ENCODE measurements around the gene AOPEP.

Gene AOPEP

DNA sequence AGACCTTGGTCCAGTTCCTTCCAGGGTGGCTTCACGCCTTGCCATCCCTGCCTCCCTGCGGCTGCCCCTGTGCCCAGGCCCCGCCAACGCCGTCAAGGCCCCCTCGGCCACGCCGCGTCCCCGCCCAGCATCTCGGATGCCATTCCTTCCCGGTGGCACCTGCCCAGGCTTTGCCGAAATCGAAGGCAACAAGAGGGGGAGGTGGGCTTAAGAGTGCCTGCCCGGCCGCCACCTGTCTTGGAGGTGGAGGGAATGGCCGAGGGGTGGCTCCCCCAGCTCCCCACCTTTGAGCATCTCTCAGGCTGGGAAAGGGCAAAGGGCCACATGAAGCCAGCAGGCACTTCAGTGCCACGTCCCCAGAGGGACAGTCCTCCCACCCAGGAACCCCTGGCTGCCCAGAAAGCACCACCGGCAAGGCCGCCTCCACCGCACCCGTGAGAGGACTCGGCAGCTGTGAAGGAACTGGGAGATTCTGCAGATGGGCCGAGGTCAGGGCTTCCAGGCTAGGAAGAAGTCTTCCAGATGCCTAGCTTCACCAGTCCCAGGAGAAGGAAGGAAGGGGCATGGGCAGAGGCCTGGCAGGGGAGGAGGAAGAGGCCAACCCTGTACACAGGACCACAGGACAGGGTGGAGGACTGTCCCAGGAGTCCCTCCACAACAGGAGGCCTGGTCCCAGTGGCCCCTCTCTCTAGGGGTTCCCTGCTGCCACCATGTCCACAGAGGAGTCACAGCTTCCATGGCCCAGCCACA, 373.0 kb downstream of the AOPEP start:
- no peak for DNase-seq (ENCODE audit: low read depth)

- DNase-seq (ENCODE audit: low read depth), result no peak
Observed at GRCh38 chr9:95100071-95100627, 373.6 kb downstream of the AOPEP start.

DNA sequence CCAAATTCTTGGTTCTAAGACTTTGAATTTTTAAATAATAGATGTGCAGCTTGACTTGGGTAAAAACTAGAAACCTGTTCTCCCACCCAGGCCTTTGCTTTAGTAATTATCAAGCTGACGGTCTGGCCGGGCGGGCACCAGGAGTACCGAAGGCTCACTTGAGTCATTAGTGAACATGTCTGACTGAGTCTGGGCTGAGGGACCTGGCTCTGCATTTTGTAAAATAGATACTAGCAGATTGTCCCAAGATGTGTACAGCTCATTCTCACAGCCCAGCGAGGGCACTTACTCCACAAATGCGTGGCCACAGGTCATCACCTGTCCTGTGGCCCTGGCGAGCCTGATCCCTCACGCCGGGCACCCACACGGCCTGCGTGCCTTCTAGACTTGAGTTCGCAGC, 374.8 kb downstream of the AOPEP start:
- DNase-seq (ENCODE audit: low read depth), result no peak

DNA sequence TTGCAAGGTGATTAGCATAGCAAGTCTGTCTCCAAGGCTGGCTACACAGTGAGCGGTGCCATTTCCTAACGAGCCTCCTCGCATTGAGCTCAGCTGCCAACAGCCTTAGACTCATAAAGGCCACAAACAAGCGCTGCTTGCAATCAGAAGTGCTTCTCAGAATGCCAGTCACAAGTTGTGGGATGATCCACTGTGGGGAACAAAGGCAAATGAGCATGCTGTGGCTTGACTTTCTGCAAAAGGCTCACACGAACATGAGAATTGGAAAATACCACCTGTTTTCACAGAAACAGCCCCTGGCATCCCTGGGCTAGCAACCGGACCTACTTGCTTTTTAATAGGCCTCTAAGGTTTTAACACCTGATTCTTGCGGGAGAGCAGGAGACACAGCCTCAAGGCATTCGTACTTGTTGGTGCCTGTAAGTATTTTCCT, 375.5 kb downstream of the AOPEP start:
- DNase-seq (ENCODE audit: low read depth), result no peak

GRCh38 chr9:95102572-95102971, 376.1 kb downstream of the AOPEP start:
- DNase-seq (ENCODE audit: low read depth), result no peak

- DNase-seq (ENCODE audit: low read depth), result no peak
Observed at GRCh38 chr9:95103281-95103771, 376.8 kb downstream of the AOPEP start.

DNA sequence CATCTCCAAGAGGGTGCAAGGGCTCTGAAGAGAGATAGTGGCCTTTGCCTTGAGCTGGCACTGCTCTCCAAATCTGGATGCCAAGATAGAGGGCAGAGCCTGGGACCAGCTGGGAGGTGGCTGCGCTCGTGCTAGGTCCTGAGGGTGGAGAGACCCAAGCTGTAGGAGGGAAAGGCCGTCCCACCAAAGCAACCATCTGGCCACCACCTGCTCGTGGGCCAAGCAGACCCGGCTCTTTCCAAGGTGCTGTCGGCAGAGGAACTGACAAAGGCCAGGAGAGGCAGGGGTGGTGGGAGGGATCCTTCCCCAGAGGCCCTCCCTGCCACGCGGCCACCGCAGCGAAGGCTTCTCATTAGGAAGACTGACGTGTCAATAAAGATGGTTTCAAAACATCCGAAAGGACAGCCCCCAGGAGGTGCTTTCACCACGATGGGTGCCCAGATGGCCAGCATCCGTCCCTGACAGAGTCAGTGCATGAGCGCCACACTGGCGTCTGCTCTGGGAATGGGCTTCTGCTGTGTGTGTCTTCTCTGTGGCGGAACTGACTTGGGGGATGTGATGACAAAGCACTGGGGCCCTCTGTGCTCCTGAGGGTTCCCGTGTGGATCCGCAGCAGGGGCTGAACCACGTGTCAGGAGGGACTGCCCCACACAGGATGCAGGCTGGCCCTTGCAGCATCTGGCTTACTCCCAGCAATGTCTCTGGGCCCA, 377.5 kb downstream of the AOPEP start:
- no peak for DNase-seq (ENCODE audit: low read depth)

- no peak for DNase-seq (ENCODE audit: low read depth)
Observed at GRCh38 chr9:95104581-95104960, 378.1 kb downstream of the AOPEP start.

DNA sequence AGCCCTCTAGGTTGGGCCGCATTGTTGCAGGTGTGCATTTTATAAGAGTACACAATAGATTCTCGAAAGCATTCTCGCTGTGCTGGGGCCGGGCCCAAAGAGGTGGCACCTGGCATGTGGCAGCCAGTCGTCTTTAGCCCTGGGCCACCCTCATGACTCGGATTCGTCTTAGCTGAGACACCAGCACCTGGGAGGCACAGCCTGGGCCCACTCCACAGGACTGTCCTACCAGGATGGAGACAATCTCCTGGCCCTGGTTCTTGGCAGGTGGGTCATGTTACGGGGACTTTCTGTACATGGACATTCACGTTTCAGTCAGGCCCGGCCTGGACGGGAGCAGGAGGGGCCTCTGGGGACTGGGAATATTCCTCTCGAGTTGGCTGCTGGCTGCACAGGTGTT, 378.5 kb downstream of the AOPEP start:
- no peak for DNase-seq (ENCODE audit: low read depth)

GRCh38 chr9:95105519-95106287, 379.2 kb downstream of the AOPEP start:
- no peak for DNase-seq (ENCODE audit: low read depth)

GRCh38 chr9:95107001-95107749, 380.7 kb downstream of the AOPEP start:
- DNase-seq (ENCODE audit: low read depth), result no peak

DNA sequence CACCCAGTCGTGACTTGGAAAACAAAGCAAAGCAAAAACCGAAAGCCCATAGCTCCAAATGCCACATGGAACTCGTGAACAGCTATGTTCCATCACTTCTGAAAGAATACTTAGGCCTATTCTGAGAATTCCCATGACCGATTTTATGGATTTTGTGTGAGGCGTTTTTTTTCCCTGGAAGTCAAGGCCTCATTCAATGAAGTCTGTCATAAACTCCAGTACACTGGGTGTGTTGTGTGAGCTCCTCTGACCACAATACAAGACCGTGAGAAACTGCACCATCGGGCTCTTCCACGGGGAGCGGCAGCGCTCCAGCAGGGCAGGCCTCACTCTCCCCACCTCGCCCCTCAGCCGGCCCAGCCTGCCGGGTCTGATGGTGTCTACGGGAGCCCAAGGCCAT, 381.5 kb downstream of the AOPEP start:
- no peak for DNase-seq (ENCODE audit: low read depth)

DNA sequence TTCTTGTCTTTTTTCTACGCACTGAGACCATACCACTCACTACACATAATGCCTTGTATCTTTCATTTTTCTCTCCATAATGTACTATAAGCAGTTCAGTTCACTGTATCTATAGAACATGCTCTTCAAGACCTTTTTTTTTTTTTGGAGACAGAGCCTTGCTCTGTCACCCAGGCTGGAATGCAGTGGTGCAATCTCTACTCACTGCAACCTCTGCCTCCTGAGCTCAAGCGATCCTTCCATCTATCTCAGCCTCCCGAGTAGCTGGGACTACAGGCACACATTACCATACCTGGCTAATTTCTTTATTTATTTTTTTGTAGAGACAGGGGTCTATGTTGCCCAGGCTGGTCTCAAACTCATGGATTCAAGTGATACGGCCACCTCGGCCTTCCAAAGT, 382.3 kb downstream of the AOPEP start:
- no peak for DNase-seq (ENCODE audit: low read depth)

GRCh38 chr9:95109456-95109855, 383.0 kb downstream of the AOPEP start:
- DNase-seq (ENCODE audit: low read depth), result no peak

DNA sequence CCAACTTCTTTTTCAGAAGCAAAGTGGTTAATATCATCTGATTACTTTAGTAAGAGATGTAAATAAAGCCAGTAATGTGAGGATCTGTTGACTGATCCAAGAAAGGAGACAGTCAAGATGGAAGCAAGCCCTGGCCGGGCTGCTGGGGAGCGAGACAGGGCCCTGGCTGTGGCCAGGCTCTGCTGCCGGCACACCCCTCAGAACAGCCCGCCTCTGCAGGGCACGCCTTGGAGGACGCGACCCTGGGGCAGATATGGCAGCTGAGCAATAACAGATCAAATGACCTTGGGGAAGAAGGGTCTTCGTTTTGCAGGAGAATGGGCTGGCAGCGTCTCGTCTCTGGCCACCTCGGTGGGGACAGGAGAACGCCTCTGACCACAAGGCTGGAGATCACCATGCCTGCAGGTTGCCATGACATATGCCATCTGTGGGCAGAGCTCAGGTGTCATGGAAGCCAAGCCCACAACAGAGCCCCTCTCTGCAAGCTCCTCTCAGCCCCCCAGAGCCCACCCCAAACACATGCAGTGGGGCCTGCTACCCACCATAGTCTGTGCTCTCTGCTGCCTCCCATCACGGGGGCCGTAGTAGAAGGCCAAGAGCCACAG, 384.5 kb downstream of the AOPEP start:
- no peak for DNase-seq (ENCODE audit: low read depth)

- no peak for DNase-seq (ENCODE audit: low read depth)
Observed at GRCh38 chr9:95111716-95112115, 385.2 kb downstream of the AOPEP start.

- no peak for DNase-seq (ENCODE audit: low read depth)
Observed at GRCh38 chr9:95112436-95113280, 386.2 kb downstream of the AOPEP start.

- no peak for DNase-seq (ENCODE audit: low read depth)
Observed at GRCh38 chr9:95115104-95115503, 388.6 kb downstream of the AOPEP start.

GRCh38 chr9:95116002-95116807, 389.7 kb downstream of the AOPEP start:
- no peak for DNase-seq (ENCODE audit: low read depth)

Measured in fibroblast of the conjunctiva (primary cell).